GM12892 (cell line): ENCODE results near the gene MBTD1.

Experiments used
- POLR2A ChIP-seq: IDR thresholded peaks from 2 replicates; pipeline ENCODE4 v1.6.1; 2011; ENCODE audit warnings: low read depth, low read length, control low read depth
- POLR2AphosphoS5 ChIP-seq: IDR thresholded peaks from 2 replicates; pipeline ENCODE4 v1.6.1; 2011; ENCODE audit warnings: low read depth, low read length, control low read depth
- TAF1 ChIP-seq: IDR thresholded peaks from 2 replicates; pipeline ENCODE4 v1.6.1; 2011; ENCODE audit warnings: low read depth, mild to moderate bottlenecking, control low read depth, low read length, borderline replicate concordance

- no peak for TF ChIP-seq POLR2A
- TF ChIP-seq POLR2AphosphoS5, result no peak
- no peak for TF ChIP-seq TAF1
These were observed 29.5 kb downstream of the MBTD1 start for GRCh38 chr17:51230306-51230705.
